ENCODE results near the gene TMEM245.
"Not testable (repeated sequence)": the region's sequence is repeated elsewhere in the genome, so short reads cannot be mapped to it uniquely, and the experiment has no call there.

Gene TMEM245

DNA sequence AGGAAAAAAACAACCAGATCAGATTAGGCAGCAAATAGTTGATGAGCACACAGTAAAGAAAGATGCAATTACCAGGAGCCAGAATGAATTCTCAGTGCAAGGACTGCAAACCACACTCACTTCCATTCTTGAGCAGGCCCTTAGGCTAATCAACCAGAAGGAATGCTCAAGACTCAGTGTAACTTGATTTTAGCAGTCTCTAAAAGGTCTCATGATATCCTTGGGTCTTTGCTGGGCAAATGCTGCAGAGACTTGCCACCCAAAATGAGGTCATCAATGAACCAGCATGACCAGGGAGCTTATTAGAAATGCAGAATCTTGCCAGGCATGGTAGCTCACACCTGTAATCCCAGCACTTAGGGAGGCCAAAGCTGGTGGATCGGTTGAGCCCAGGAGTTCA lies 20.1 kb upstream of the TMEM245 start:
- DNase-seq (ENCODE audit: low spot score), result no peak
- in situ Hi-C loops (cut with MboI; ENCODE audit: low pct_unique_long_range_greater_than_20kb, low sequenced_read_pairs, unreplicated experiment), result no loop called here
- TF ChIP-seq, protein P1, sequence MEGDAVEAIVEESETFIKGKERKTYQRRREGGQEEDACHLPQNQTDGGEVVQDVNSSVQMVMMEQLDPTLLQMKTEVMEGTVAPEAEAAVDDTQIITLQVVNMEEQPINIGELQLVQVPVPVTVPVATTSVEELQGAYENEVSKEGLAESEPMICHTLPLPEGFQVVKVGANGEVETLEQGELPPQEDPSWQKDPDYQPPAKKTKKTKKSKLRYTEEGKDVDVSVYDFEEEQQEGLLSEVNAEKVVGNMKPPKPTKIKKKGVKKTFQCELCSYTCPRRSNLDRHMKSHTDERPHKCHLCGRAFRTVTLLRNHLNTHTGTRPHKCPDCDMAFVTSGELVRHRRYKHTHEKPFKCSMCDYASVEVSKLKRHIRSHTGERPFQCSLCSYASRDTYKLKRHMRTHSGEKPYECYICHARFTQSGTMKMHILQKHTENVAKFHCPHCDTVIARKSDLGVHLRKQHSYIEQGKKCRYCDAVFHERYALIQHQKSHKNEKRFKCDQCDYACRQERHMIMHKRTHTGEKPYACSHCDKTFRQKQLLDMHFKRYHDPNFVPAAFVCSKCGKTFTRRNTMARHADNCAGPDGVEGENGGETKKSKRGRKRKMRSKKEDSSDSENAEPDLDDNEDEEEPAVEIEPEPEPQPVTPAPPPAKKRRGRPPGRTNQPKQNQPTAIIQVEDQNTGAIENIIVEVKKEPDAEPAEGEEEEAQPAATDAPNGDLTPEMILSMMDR (IDR thresholded peaks at IDR 0.05; ENCODE audit: extremely low read depth, insufficient read depth, missing control alignments), result no peak

DNA sequence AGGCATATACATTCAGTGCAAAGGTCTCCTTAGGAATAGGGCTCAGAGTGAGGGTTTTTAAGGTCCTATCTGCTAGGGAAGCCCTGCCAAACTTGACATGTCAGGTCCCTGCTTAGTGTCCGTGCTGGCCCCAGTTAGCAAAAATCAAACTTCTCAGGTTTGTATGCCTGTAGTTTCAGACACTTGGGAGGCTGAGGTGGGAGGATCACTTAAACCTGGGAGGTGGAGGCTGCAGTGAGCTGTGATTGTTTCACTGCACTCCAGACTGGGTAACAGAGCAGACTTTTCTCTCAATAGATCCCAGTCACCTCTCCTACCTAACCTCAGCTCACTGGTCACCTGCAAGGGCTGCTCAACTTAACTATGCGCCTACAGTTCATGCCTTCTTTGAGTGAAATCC lies 18.7 kb upstream of the TMEM245 start:
- DNase-seq (ENCODE audit: low spot score), result no peak
- TF ChIP-seq, protein P1 (IDR thresholded peaks at IDR 0.05; ENCODE audit: extremely low read depth, insufficient read depth, missing control alignments), result no peak
- in situ Hi-C loops (cut with MboI; ENCODE audit: low pct_unique_long_range_greater_than_20kb, low sequenced_read_pairs, unreplicated experiment), result no loop called here

DNA sequence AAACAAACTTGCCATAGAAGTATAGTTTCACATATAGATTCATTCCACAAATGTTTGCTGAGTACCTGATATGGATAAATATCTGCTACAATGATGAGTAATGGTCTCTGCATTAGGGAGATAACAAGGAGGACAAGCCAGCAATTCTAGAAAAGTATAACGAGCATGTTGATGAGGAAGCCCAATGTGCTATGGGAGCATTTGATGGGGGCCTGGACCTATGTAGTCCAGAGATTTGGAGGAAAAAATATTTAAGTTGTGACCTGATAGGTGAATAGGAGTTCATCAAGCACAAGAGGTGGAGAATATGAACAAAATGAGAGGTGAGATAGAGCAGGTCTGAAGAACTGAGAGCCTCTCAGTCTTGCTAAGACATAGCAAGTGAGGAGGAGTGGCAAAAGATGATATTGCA lies 14.4 kb upstream of the TMEM245 start:
- TF ChIP-seq, protein P1 (IDR thresholded peaks at IDR 0.05; ENCODE audit: extremely low read depth, insufficient read depth, missing control alignments), result no peak
- in situ Hi-C loops (cut with MboI; ENCODE audit: low pct_unique_long_range_greater_than_20kb, low sequenced_read_pairs, unreplicated experiment), result no loop called here
- DNase-seq (ENCODE audit: low spot score), result no peak

DNA sequence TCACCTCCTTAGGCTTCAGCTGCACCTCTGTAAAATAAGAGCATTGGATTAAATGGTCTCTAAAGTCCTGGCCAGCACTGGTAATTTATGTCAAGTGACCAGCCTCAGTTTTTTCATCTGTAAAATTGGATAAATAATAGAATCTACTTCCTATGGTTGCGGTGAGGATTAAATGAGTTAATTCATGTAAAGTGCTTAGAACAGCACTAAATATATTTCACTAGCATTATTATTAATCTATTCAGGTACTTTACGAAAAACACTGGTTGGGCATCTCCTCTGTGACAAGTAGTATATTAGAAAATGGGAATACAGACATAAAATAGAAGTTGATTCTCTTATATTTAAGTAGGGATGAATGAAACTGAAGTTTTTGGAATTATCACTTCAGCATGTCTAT lies 13.8 kb upstream of the TMEM245 start:
- in situ Hi-C loops (cut with MboI; ENCODE audit: low pct_unique_long_range_greater_than_20kb, low sequenced_read_pairs, unreplicated experiment), result no loop called here
- TF ChIP-seq, protein P1 (IDR thresholded peaks at IDR 0.05; ENCODE audit: extremely low read depth, insufficient read depth, missing control alignments), result no peak
- DNase-seq (ENCODE audit: low spot score), result no peak

DNA sequence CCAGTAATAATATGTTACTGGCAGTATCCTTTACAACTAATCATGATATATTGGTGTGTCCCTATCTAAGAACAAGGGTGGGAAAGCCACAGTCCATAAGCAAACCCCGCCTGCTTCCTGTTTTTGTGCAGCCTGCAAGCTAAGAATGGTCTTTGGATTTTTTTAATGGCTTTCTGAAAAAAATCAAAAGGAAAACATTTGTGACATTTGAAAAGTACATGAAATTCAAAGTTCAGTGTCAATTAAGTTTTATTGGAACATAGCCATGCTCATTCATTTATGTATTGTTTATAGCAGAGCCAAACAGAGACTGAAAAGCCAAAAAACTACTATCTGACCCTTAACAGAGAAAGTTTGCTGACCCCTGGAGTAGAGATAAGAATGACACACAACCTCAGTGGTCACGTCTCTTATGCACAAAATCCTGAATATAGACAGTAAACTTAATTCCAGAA lies 12.8 kb upstream of the TMEM245 start:
- TF ChIP-seq, protein P1 (IDR thresholded peaks at IDR 0.05; ENCODE audit: extremely low read depth, insufficient read depth, missing control alignments), result no peak
- no peak for DNase-seq (ENCODE audit: low spot score)
- in situ Hi-C loops (cut with MboI; ENCODE audit: low pct_unique_long_range_greater_than_20kb, low sequenced_read_pairs, unreplicated experiment), result no loop called here

DNA sequence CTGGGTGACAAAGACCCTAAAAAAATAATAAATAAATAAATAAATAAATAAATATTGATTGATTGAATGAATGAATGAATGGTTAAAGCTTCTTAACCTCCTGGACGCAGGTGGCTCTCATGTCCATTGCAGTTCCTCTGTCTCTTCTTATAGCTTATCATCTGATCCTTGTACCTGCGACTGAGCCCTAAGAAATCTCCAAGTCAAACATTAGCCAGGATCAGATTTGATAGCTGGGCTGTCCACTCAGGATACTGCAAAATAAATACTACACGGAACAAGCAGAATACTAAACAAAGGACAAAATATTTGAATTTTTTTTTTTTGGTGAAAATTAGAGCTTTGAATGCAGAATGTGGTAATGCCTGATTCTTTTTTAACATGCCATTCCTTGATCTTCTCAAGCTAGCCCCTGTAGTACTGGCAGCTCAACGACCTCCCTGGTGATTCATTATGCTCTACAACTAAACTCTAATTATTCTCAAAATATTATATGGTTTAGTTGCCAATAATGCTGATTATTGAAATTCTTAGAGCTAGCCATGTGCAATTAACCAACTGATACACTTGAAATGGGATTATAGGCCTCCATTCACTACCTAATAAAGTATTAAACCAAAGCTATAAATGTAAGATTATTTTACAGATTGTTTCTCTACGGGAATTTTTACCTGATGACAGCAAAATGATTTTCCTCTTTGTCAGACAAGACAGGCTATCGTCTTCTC lies 9.9 kb upstream of the TMEM245 start:
- in situ Hi-C loops (cut with MboI; ENCODE audit: low pct_unique_long_range_greater_than_20kb, low sequenced_read_pairs, unreplicated experiment), result no loop called here
- DNase-seq (ENCODE audit: low spot score), result no peak
- TF ChIP-seq, protein P1 (IDR thresholded peaks at IDR 0.05; ENCODE audit: extremely low read depth, insufficient read depth, missing control alignments), result no peak

DNA sequence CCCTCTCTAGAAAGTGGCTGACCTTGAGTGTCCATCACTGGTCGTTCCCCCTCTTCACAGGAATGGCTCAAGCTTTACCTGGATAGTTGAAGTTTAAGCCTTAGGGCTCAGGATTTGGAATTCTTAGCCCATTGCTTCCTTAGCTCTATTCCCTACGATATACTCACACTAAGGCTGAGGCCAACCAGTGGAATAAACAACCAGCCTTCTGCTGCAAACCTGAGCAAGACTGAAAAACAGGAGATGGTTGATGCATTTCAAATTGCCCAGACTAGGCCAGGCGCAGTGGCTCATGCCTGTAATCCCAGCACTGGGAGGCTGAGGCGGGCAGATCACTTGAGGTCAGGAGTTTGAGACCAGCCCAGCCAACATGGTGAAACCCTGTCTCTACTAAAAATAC lies 6.9 kb upstream of the TMEM245 start:
- in situ Hi-C loops (cut with MboI; ENCODE audit: low pct_unique_long_range_greater_than_20kb, low sequenced_read_pairs, unreplicated experiment); DNase-seq (ENCODE audit: low spot score): not testable (repeated sequence)

Data from GM13977 (cell line).